ENCODE data around the gene HOXC9. TPM values are rescaled to one million over a fixed set of nuclear protein-coding genes. Genes with fewer than 3 reads are reported as not detected.

The HOXC9 gene
- total RNA-seq, 6 donors from 2014 or later, result 0.17 to 0.23 TPM; not detected in 4

GRCh38 chr12:53996240-53997203 lies 3.4 kb upstream of the HOXC9 start:
- 35 to 39% methylated on average over 29 of the region's 29 CpGs for WGBS, 2 donors
- H3K27ac ChIP-seq, result no peak overlapping the region
- H3K27me3 ChIP-seq, result peaks cover 3 to 95% (median 62%) of the 10 kb centered on the region in 4 donors
- TF ChIP-seq EP300 (IDR thresholded peaks at IDR 0.05) (no peak), POLR2A (IDR thresholded peaks at IDR 0.05) (no peak), POLR2AphosphoS5 (IDR thresholded peaks at IDR 0.05) (no peak)
- TF ChIP-seq, protein P1, sequence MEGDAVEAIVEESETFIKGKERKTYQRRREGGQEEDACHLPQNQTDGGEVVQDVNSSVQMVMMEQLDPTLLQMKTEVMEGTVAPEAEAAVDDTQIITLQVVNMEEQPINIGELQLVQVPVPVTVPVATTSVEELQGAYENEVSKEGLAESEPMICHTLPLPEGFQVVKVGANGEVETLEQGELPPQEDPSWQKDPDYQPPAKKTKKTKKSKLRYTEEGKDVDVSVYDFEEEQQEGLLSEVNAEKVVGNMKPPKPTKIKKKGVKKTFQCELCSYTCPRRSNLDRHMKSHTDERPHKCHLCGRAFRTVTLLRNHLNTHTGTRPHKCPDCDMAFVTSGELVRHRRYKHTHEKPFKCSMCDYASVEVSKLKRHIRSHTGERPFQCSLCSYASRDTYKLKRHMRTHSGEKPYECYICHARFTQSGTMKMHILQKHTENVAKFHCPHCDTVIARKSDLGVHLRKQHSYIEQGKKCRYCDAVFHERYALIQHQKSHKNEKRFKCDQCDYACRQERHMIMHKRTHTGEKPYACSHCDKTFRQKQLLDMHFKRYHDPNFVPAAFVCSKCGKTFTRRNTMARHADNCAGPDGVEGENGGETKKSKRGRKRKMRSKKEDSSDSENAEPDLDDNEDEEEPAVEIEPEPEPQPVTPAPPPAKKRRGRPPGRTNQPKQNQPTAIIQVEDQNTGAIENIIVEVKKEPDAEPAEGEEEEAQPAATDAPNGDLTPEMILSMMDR (IDR thresholded peaks at IDR 0.05), result no peak
- DNase-seq (peak in 1 of 2 donors; percentile 35), ATAC-seq (ENCODE audit: low FRiP score in 2 of 2) (no peak)
- no peaks in the 10 kb centered on the region for H3K36me3 ChIP-seq
- peak overlapping the region; percentile 16 to 62 (median 46) for H3K4me3 ChIP-seq
- H3K4me1 ChIP-seq, result peaks cover 28 to 48% (median 39%) of the 10 kb centered on the region in 4 donors
- H3K9me3 ChIP-seq, result no peaks in the 10 kb centered on the region

- Histone ChIP-seq H3K27me3 (peaks cover 3 to 96% (median 62%) of the 10 kb centered on the region in 4 donors), H3K36me3 (no peaks in the 10 kb centered on the region), H3K9me3 (no peaks in the 10 kb centered on the region), H3K4me3 (no peak overlapping the region), H3K4me1 (peaks cover 28 to 48% (median 39%) of the 10 kb centered on the region in 4 donors), H3K27ac (no peak overlapping the region)
- DNase-seq (peak in 1 of 2 donors; percentile 82), ATAC-seq (ENCODE audit: low FRiP score in 2 of 2) (no peak)
- no peak for TF ChIP-seq POLR2A (IDR thresholded peaks at IDR 0.05)
- no peak for TF ChIP-seq POLR2AphosphoS5 (IDR thresholded peaks at IDR 0.05)
- TF ChIP-seq EP300 (IDR thresholded peaks at IDR 0.05), result no peak
- TF ChIP-seq, protein P1 (IDR thresholded peaks at IDR 0.05), result no peak
- WGBS, 2 donors, result 16% methylated on average over 33 to 35 of the region's 35 CpGs
Measured at GRCh38 chr12:53997204-53998109, 2.5 kb upstream of the HOXC9 start.

DNA sequence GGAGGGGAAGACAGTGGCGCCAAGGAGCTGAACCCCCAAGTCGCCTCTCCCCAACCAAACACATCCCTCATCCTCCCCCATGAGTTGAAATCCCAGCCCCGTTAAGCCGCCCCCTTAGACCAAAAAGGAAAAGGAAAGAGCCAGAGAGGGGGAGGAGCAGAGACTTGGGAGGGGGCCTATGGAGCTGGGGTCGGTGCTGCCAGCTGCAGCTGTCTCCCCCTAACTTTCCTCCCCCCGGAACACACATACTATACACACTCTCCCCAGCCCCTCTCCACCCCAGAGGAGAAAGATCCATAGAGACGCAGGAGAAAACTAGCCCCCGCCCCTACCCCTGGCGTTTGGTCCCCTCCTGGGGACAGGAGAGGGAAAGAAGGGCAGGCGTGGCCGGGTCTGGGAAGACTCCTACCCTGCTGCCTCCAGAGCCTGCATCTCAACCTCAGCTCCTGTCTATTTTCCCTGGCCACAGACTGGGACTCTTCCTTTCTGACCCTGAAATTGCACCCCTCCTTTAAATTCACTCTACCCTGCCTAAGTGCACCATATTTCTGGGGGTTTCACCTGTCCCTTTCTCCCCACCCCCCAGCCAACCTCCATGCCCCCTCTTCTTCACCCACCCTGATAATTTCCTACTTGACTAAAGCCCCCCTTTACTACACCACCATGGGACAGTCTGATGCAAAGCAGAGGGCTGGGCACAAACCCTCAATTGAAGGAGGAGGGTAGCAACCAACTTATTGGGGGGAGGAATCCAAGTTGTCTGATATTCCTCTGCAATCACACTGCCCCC lies 1.7 kb upstream of the HOXC9 start:
- Histone ChIP-seq H3K27me3 (peaks cover 3 to 100% (median 63%) of the 10 kb centered on the region in 4 donors), H3K36me3 (no peaks in the 10 kb centered on the region), H3K4me1 (peaks cover 28 to 48% (median 39%) of the 10 kb centered on the region in 4 donors), H3K27ac (no peak overlapping the region), H3K4me3 (no peak overlapping the region), H3K9me3 (no peaks in the 10 kb centered on the region)
- WGBS, 2 donors, result 6 to 15% methylated on average over 7 to 11 of the region's 11 CpGs
- TF ChIP-seq EP300 (IDR thresholded peaks at IDR 0.05), result no peak
- ATAC-seq (ENCODE audit: low FRiP score in 2 of 2) (no peak), DNase-seq (no peak)

DNA sequence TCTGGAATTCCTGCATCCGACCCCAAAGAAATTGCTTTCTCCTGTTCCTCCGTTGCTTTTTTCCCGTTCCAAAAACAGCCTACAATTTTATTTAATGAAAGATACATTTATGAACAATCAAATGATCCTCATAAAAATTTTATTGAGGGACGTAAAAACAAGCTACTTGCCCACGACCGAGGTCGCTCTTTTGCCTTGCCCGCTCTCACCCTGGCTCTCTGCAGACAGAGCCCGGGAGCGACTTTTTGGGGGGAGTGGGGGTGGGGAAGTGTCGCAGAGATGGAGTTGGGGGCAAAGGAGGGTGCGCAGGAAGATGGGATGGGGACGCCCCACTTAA lies 1.1 kb upstream of the HOXC9 start:
- H3K9me3 ChIP-seq, result no peaks in the 10 kb centered on the region
- DNase-seq (no peak), ATAC-seq (ENCODE audit: low FRiP score in 2 of 2) (no peak)
- TF ChIP-seq EP300 (IDR thresholded peaks at IDR 0.05) (no peak), POLR2AphosphoS5 (IDR thresholded peaks at IDR 0.05) (no peak), POLR2A (IDR thresholded peaks at IDR 0.05) (no peak)
- TF ChIP-seq, protein P1 (IDR thresholded peaks at IDR 0.05), result no peak
- peaks cover 3 to 100% (median 63%) of the 10 kb centered on the region in 4 donors for H3K27me3 ChIP-seq
- WGBS, 2 donors, result 12 to 14% methylated on average over 13 of the region's 13 CpGs
- no peaks in the 10 kb centered on the region for H3K36me3 ChIP-seq
- H3K4me3 ChIP-seq, result no peak overlapping the region
- H3K27ac ChIP-seq, result no peak overlapping the region
- peaks cover 28 to 48% (median 39%) of the 10 kb centered on the region in 4 donors for H3K4me1 ChIP-seq

Data from upper lobe of left lung (tissue), 6 donors.